Trophoblast cell (in vitro differentiated cells and primary cell): ENCODE measurements around the gene C2orf42.

Source experiments
- DNase-seq, 2 donors: peaks; one replicate each; pipeline ENCODE4 v3.0.0-alpha.2; 2016
- H2AFZ ChIP-seq: 2 replicates; pipeline ENCODE4 v1.6.1; 2013; ENCODE audit warnings: low read length, moderate library complexity, mild to moderate bottlenecking; ENCODE audit not compliant: insufficient read depth, poor library complexity
- H2AK5ac ChIP-seq: 2 replicates; pipeline ENCODE4 v1.6.1; 2013; ENCODE audit warnings: mild to moderate bottlenecking, low read length
- H2BK120ac ChIP-seq: 2 replicates; pipeline ENCODE4 v1.6.1; 2013; ENCODE audit warnings: low read length, mild to moderate bottlenecking, moderate library complexity; ENCODE audit not compliant: insufficient read depth, poor library complexity
- H2BK12ac ChIP-seq: 2 replicates; pipeline ENCODE4 v1.6.1; 2013; ENCODE audit warnings: mild to moderate bottlenecking, low read length, moderate library complexity
- H2BK5ac ChIP-seq: 2 replicates; pipeline ENCODE4 v1.6.1; 2013; ENCODE audit warnings: low read length, low read depth, moderate library complexity, mild to moderate bottlenecking; ENCODE audit not compliant: poor library complexity
- H3K14ac ChIP-seq: 2 replicates; pipeline ENCODE4 v1.6.1; 2013; ENCODE audit warnings: mild to moderate bottlenecking, low read length
- H3K18ac ChIP-seq: 2 replicates; pipeline ENCODE4 v1.6.1; 2013; ENCODE audit warnings: mild to moderate bottlenecking, low read length
- H3K23ac ChIP-seq: 2 replicates; pipeline ENCODE4 v1.6.1; 2013; ENCODE audit warnings: low read length
- H3K27ac ChIP-seq: 2 replicates; pipeline ENCODE4 v1.5.1; 2013; ENCODE audit warnings: low read depth, mild to moderate bottlenecking, inconsistent platforms, low read length, moderate library complexity
- H3K27me3 ChIP-seq: 2 replicates; pipeline ENCODE4 v1.6.1; 2013; ENCODE audit warnings: inconsistent platforms, mild to moderate bottlenecking, low read length, moderate library complexity; ENCODE audit not compliant: insufficient read depth
- H3K36me3 ChIP-seq, 2 experiments: 1 replicate in 1 of 2; 2 replicates in 1 of 2; pipeline ENCODE4 v1.6.1; 2013; ENCODE audit warnings: low read length in 2 of 2, mild to moderate bottlenecking in 2 of 2, moderate library complexity in 1 of 2; ENCODE audit not compliant: insufficient read depth in 2 of 2, control insufficient read depth in 1 of 2
- H3K4ac ChIP-seq: 2 replicates; pipeline ENCODE4 v1.6.1; 2013; ENCODE audit warnings: low read depth, mild to moderate bottlenecking, low read length, moderate library complexity
- H3K4me1 ChIP-seq, 2 experiments: 1 replicate in 1 of 2; 2 replicates in 1 of 2; pipeline ENCODE4 v1.6.1; 2013; ENCODE audit warnings: low read length in 2 of 2, mild to moderate bottlenecking in 2 of 2, moderate library complexity in 1 of 2; ENCODE audit not compliant: insufficient read depth in 2 of 2, control insufficient read depth in 1 of 2
- H3K4me2 ChIP-seq: 2 replicates; pipeline ENCODE4 v1.6.1; 2013; ENCODE audit warnings: inconsistent platforms, mild to moderate bottlenecking, low read length, moderate library complexity
- H3K4me3 ChIP-seq: 2 replicates; pipeline ENCODE4 v1.5.1; 2013; ENCODE audit warnings: mild to moderate bottlenecking, low read depth, low read length, inconsistent platforms
- H3K79me1 ChIP-seq: one replicate; pipeline ENCODE4 v1.6.1; 2013; ENCODE audit warnings: low read length
- H3K79me2 ChIP-seq: 2 replicates; pipeline ENCODE4 v1.6.1; 2013; ENCODE audit warnings: low read length, mild to moderate bottlenecking; ENCODE audit not compliant: control insufficient read depth, insufficient read depth, poor library complexity
- H3K9ac ChIP-seq: 2 replicates; pipeline ENCODE4 v1.6.1; 2013; ENCODE audit warnings: mild to moderate bottlenecking, low read length
- H3K9me3 ChIP-seq: 2 replicates; pipeline ENCODE4 v1.6.1; 2013; ENCODE audit warnings: low read depth, mild to moderate bottlenecking, control low read depth, inconsistent platforms, low read length; ENCODE audit not compliant: insufficient read depth
- H4K12ac ChIP-seq: 2 replicates; pipeline ENCODE4 v1.6.1; 2013; ENCODE audit warnings: low read depth, mild to moderate bottlenecking, low read length, moderate library complexity
- H4K8ac ChIP-seq: 2 replicates; pipeline ENCODE4 v1.6.1; 2013; ENCODE audit warnings: low read depth, mild to moderate bottlenecking, low read length, moderate library complexity
- H4K91ac ChIP-seq: one replicate; pipeline ENCODE4 v1.6.1; 2013; ENCODE audit warnings: low read depth, mild to moderate bottlenecking, low read length, moderate library complexity
- WGBS: extraction: QIAGEN DNeasy Blood & Tissue Kit; methylation state at CpG from one replicate; pipeline ENCODE4 v1.1.7; 2013; ENCODE audit warnings: missing lambda C conversion rate; ENCODE audit not compliant: insufficient read length, insufficient coverage; ENCODE audit errors: extremely low coverage; 5-methylcytosine and 5-hydroxymethylcytosine counted together

C2orf42 gene

DNA sequence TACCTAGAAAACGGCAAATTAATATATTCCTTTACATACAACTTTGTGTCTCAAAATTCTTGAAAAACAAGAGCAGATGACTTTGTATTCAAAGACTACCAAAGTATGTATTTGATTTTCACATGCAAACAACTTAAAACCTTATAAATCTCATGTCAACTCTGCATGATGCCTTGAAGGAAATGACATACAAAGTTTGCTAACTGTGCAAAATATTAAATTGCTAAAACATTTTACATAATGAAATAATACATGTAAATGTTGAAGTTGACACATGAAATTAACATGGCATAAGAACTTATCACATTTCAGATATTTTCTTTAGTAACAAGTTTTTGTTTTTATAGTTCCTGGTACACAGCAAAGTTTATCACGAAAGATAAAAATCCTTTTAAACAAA lies 20.8 kb upstream of the C2orf42 start:
- Histone ChIP-seq H3K9me3 (no peaks in the 10 kb centered on the region), H2BK5ac (no peak overlapping the region), H3K79me1 (no peaks in the 10 kb centered on the region), H3K14ac (no peak overlapping the region), H2BK12ac (no peak overlapping the region), H3K4me2 (no peak overlapping the region), H3K18ac (no peak overlapping the region), H3K4me3 (no peak overlapping the region), H2AK5ac (no peak overlapping the region), H3K36me3 (peaks cover 13 to 20% of the 10 kb centered on the region in 2 experiments), H3K27me3 (no peaks in the 10 kb centered on the region), H3K9ac (no peak overlapping the region), H3K4me1 (no peaks in the 10 kb centered on the region), H3K79me2 (no peaks in the 10 kb centered on the region), H3K23ac (no peak overlapping the region), H2BK120ac (no peak overlapping the region), H3K27ac (no peak overlapping the region), H3K4ac (no peak overlapping the region), H4K12ac (no peak overlapping the region), H4K8ac (no peak overlapping the region), H2AFZ (no peak overlapping the region), H4K91ac (no peak overlapping the region)
- no CpG with 5 or more reads among the region's 2 CpGs for WGBS
- DNase-seq: no peak

DNA sequence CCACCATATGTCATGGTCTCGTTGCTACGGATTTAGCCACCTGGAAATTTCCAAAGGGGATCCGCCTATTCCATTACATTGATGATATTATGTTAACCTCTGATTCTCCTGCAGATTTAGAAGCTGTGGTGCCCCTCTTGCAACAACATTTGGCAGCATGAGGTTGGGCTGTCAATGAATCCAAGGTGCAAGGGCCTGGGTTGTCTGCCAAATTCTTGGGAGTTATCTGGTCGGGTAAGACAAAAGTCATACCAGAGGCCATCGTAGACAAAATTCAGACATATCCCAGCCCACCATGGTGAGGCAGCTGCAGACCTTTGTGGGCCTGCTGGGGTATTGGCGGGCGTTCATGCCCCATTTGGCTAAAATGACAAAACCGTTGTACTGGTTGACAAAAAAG lies 13.6 kb upstream of the C2orf42 start:
- Histone ChIP-seq H3K23ac (no peak overlapping the region), H3K14ac (no peak overlapping the region), H2AK5ac (no peak overlapping the region), H2BK120ac (no peak overlapping the region), H3K9me3 (peaks cover 7% of the 10 kb centered on the region), H4K91ac (no peak overlapping the region), H2BK5ac (no peak overlapping the region), H3K27ac (no peak overlapping the region), H3K4me3 (no peak overlapping the region), H3K4ac (no peak overlapping the region), H3K4me1 (no peaks in the 10 kb centered on the region), H3K27me3 (no peaks in the 10 kb centered on the region), H3K79me1 (no peaks in the 10 kb centered on the region), H3K36me3 (peaks cover 0 to 7% of the 10 kb centered on the region in 2 experiments), H3K18ac (no peak overlapping the region), H2BK12ac (no peak overlapping the region), H4K12ac (no peak overlapping the region), H4K8ac (no peak overlapping the region), H2AFZ (no peak overlapping the region), H3K9ac (no peak overlapping the region), H3K4me2 (no peak overlapping the region), H3K79me2 (no peaks in the 10 kb centered on the region)
- DNase-seq: no peak
- no CpG with 5 or more reads among the region's 8 CpGs for WGBS

DNA sequence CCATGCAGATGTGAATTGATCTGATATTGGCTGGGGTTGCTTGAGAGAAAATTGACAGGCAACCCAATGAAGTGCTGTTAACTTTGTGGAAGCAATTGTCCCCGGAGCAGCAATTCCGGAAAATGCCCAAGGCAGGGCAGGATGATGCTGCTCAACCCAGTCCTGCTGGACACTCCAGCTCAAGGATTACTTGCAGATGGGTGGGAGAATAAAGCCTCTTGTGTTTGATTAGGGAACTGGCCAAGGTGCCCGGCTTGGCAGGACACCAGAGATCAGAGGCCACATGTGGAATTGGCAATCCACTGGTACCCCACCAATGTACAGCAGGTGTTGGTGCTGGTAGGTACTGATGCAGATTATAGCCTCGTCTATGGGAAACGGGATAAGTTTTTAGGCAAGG lies 12.3 kb upstream of the C2orf42 start:
- Histone ChIP-seq H3K36me3 (peaks cover 0 to 7% of the 10 kb centered on the region in 2 experiments), H3K79me2 (no peaks in the 10 kb centered on the region), H3K18ac (no peak overlapping the region)

DNA sequence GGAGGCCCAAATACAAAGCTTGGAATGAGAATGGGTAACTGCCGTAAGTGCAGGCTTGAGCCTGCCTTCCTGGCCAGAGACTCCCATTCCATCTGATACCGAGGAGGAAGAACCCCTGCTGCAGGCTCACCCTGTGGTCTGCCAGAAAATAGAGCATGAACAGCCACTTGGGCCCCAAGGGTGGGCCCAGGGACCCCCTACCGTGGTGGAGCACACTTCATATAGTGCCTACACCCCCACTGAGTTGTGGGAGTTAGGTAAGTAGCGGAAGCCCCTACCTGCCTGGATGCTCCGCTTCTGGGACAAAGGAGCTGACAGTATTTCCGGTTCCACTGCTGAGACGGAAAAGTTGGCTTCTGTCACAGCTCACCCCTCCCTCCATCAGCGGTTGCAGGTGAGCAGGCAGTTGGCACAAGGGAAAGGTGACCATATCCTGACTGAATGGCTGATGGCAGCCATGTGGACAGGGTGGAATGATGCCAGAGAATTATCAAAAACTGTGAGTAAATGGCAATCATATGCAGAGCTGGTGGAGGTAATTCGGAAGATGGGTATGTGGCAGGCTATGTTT lies 11.5 kb upstream of the C2orf42 start:
- Histone ChIP-seq H2BK5ac (no peak overlapping the region), H4K91ac (no peak overlapping the region), H3K4ac (no peak overlapping the region), H3K36me3 (peaks cover 0 to 3% of the 10 kb centered on the region in 2 experiments), H3K9me3 (peaks cover 7% of the 10 kb centered on the region), H3K23ac (no peak overlapping the region), H2BK120ac (no peak overlapping the region), H2AFZ (no peak overlapping the region), H2AK5ac (no peak overlapping the region), H3K18ac (no peak overlapping the region), H4K8ac (no peak overlapping the region), H3K79me1 (no peaks in the 10 kb centered on the region), H2BK12ac (no peak overlapping the region), H4K12ac (no peak overlapping the region), H3K4me3 (no peak overlapping the region), H3K9ac (no peak overlapping the region), H3K79me2 (no peaks in the 10 kb centered on the region), H3K27ac (no peak overlapping the region), H3K4me2 (no peak overlapping the region), H3K4me1 (no peaks in the 10 kb centered on the region), H3K27me3 (no peaks in the 10 kb centered on the region), H3K14ac (no peak overlapping the region)
- WGBS: no CpG with 5 or more reads among the region's 9 CpGs
- DNase-seq: peak in 1 of 2 donors; percentile 24

More for the DNA sequence above, 12.3 kb upstream of the C2orf42 start:
- H3K9ac ChIP-seq: no peak overlapping the region
- no peak overlapping the region for H3K4me3 ChIP-seq
- no CpG with 5 or more reads among the region's 5 CpGs for WGBS
- no peak overlapping the region for H3K14ac ChIP-seq
- H2BK120ac ChIP-seq: no peak overlapping the region
- H4K12ac ChIP-seq: no peak overlapping the region
- H2AK5ac ChIP-seq: no peak overlapping the region
- H3K4me2 ChIP-seq: no peak overlapping the region
- H3K27ac ChIP-seq: no peak overlapping the region
- no peak overlapping the region for H3K23ac ChIP-seq
- no peak overlapping the region for H2BK12ac ChIP-seq
- H2BK5ac ChIP-seq: no peak overlapping the region
- no peak overlapping the region for H3K4ac ChIP-seq
- no peak overlapping the region for H4K91ac ChIP-seq
- no peaks in the 10 kb centered on the region for H3K4me1 ChIP-seq
- no peak overlapping the region for H2AFZ ChIP-seq
- H3K79me1 ChIP-seq: no peaks in the 10 kb centered on the region
- H3K9me3 ChIP-seq: peaks cover 7% of the 10 kb centered on the region
- no peak for DNase-seq
- H4K8ac ChIP-seq: no peak overlapping the region
- no peaks in the 10 kb centered on the region for H3K27me3 ChIP-seq
